Activated CD4-positive, alpha-beta T cell treated with anti-CD3 and anti-CD28 coated beads, Interleukin-2, amount 50 U/mL, for 16 hours (primary cell): ENCODE measurements around the gene PIK3IP1.
"Not testable (repeated sequence)": the region's sequence is repeated elsewhere in the genome, so short reads cannot be mapped to it uniquely, and the experiment has no call there.

Experiments
- DNase-seq: peaks from one replicate; pipeline ENCODE4 v3.0.0-alpha.2; 2020

Gene PIK3IP1

DNA sequence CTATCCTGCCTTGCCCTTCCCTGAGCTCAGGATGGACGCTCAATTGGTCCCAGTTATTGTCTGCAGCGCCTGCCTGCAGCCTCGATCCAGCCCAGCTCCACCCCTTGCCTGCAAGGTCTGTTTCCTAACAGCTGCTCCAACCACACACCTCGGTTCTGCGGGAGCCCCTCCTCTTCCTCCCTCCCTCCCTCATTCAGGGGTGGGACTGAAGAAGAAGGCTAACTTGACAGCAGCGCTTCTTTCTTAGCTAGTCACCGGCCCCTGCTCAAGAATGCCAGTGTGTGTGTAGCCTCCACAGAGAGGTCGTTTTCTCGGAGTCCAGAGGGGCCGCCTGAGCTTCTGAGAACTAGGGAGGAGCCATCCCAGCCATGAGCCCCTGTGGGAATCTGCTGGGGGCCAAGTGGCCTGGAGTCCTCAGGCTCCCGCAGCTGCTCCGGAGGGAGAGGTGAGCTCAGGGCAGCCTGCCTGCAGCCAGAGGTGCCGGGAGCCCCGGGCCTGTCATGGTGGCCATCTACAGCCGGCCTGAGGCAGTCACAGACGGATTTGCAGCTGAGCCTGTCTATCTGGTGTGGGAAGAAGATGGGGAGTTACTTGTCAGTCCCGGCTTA is 44.0 kb downstream of the PIK3IP1 start:
- DNase-seq, result peak; percentile 65

GRCh38 chr22:31247726-31248125 is 44.6 kb downstream of the PIK3IP1 start:
- no peak for DNase-seq

DNA sequence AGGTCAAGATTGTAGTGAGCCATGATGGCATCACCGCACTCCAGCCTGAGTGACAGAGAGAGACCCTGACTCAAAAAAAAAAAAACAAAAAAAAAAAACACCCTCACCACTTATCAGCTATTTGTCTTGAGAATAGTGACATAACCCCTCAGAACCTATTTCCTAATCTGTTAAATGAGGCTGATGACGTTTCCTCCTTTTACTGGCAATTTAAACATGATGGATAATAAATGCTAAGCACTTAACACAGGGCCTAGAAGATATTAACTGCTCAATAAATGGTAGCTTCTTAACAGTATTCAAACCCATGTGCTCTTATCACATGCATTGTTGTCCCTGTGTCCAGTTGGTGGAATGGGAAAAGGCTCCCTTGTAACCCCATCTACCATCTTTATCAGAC is 45.6 kb downstream of the PIK3IP1 start:
- DNase-seq, result no peak

- not testable (repeated sequence) for DNase-seq
These were observed 46.3 kb downstream of the PIK3IP1 start for GRCh38 chr22:31245998-31246397.

GRCh38 chr22:31244943-31245451 is 47.3 kb downstream of the PIK3IP1 start:
- DNase-seq, result no peak

DNA sequence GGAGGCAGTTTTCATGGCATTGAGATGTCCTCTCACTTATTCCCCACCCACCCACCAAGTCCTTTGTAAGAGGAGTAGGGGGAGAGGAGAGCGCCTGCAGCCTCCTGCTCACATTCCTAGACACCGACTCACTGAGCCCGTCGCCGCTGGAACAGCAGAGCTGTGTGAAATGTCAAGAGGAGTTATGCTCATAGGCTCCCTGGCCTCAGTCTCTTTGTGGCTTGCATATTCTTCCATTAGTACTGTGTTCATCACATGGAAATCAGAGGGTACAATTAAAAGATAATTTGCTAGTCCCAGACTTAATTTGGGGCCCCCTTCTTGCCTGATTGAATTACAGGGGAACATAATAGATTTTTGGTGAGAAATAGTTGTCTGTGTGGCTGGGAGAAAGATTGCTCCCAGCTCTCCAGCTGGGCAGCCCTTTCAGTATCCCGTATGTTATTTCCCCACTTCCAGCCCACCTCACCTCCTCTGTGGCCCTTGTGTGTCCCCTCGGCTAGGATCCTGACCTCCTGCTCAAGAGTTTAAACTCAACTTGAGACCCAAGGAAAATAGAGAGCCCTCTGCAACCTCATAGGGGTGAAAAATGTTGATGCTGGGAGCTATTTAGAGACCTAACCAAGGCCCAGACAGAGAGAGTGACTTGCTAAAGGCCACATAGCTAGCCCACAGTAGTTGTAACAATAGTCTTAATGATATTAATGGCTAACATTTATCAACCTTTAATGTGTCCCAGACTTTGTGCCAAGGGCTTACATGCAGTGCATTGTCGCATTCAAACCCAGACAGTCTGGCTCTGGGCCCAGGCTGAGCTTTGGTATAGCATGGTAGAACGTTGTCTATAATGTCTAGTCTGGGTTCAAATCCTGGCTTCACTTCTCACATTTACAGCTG is 48.0 kb downstream of the PIK3IP1 start:
- no peak for DNase-seq

DNA sequence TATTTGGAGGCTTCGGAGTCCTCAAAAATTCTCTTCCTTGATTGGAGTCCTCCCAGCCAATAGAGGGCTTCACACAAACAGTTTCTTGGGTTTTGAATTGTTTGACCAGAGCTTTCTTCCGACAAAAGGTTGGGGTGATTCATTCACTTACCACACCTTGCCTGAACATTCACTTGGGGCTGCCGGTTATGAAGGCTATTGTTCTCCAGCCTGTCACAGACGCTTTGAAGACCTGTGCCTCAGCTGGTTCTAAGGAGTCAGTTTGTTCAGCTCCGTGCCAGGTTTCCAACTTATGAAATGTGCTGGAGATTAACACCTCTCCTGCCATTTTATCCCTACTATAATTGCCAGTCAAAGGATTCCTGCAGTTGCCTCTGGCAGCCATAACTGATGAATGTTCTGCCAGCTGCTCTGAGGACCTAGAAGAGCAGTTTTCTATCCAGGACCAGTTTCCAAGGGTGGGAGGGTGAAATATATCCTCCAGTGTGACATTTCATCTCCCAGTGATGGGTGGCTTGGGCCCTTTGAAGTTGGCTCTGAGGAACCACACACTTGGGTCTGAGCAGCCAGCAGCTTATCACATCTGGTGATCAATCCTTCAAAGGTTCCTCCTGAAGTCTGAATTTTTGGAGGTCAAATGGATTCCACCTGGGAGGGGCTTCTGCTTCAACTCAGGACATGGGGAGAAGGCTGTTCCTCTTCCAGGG is 48.8 kb downstream of the PIK3IP1 start:
- no peak for DNase-seq

DNA sequence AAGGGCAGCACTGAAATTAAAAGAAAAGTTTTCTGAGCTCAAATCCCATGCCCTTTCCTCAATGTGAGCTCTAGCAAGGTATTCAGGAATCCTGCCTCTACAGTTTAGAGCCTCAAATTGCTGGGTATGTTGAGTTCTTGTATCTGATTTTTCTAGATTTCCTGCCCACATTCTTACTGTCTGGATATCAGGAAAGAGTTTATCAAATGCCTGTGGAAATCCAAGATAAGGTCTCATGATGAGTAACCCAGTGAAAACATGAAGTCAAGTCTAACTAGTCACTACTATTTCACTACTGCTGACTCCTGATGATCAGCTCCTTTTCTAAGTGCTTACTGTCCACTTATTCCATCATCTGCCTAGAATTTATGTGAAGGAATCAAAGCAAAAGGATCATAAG is 50.4 kb downstream of the PIK3IP1 start:
- no peak for DNase-seq

GRCh38 chr22:31241200-31241599 is 51.1 kb downstream of the PIK3IP1 start:
- DNase-seq, result no peak

DNA sequence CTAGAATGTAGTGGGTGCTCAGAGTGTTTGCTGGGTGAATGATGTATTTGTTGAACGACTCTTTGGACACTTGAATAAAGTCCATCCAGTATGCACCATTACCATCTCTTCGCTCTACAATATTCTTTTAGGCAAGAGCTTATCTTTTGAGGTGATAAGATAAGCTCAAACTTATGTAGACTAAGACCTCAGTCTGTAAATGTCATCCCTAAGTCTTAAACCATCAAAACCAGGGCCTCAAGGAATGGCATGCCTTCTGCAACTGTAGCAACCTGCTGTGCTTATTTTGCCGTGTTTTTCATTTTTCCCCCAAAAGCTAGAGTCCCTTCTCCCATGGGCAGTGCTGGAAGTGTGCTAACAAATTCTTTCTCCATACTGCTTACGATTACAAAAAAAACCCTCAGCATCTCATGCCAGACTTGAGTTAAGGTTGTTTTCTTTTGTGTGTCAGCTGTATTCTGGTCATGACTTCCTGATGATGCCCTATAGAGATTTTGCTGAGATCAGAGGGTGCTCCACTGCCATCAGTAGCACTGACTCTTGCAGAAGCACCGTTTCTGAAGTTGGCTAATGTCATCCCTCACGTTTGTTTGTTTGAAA is 52.4 kb downstream of the PIK3IP1 start:
- no peak for DNase-seq

DNA sequence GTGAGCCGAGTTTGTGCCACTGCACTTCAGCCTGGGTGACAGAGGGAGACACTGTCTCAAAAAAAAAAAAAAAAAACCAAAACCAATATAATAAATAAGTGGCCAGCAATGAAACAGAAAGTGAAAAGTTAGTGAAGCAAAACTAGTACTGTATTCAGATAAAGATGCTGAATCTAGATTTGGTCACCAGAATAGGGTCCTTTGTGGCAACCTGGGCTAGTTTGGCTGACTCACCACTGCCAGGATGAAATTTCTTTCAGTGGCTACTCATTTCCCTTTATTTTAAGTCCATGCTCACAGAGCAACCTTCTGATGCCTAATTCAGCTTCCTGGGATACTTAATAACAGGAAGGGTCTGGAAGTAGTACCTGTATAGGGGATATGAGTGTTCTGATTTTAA is 54.2 kb downstream of the PIK3IP1 start:
- DNase-seq, result no peak

GRCh38 chr22:31236044-31236443 is 56.2 kb downstream of the PIK3IP1 start:
- not testable (repeated sequence) for DNase-seq

DNA sequence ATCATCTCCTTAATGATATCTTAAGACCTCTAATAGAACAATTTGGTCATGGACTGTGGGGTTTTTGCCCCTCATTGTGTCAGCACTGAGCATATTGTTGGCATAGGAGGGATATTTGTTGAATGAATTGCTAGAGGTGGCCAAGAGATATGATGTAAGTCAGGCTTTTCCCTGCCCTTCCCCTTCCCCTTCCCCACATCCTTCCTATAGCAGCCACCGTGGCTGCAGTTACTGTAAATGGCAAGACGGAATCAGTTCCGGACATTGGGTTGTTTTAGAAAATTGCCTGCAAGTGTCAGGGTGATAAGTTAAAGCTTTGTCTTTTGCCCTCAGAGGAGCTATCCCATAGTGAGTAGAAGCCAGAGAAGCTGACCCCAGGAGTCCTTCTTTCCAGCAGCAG is 57.2 kb downstream of the PIK3IP1 start:
- no peak for DNase-seq

- DNase-seq, result no peak
These were observed 59.3 kb downstream of the PIK3IP1 start for GRCh38 chr22:31233001-31233400.
